CD1c-positive myeloid dendritic cell (primary cell): ENCODE results near the gene MPP3.
"Not testable (repeated sequence)": the region's sequence is repeated elsewhere in the genome, so short reads cannot be mapped to it uniquely, and the experiment has no call there.

Experiments used
- DNase-seq: peaks from one replicate; pipeline ENCODE4 v3.0.0-alpha.2; 2016; ENCODE audit errors: extremely low spot score

MPP3 gene, protein sequence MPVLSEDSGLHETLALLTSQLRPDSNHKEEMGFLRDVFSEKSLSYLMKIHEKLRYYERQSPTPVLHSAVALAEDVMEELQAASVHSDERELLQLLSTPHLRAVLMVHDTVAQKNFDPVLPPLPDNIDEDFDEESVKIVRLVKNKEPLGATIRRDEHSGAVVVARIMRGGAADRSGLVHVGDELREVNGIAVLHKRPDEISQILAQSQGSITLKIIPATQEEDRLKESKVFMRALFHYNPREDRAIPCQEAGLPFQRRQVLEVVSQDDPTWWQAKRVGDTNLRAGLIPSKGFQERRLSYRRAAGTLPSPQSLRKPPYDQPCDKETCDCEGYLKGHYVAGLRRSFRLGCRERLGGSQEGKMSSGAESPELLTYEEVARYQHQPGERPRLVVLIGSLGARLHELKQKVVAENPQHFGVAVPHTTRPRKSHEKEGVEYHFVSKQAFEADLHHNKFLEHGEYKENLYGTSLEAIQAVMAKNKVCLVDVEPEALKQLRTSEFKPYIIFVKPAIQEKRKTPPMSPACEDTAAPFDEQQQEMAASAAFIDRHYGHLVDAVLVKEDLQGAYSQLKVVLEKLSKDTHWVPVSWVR

DNA sequence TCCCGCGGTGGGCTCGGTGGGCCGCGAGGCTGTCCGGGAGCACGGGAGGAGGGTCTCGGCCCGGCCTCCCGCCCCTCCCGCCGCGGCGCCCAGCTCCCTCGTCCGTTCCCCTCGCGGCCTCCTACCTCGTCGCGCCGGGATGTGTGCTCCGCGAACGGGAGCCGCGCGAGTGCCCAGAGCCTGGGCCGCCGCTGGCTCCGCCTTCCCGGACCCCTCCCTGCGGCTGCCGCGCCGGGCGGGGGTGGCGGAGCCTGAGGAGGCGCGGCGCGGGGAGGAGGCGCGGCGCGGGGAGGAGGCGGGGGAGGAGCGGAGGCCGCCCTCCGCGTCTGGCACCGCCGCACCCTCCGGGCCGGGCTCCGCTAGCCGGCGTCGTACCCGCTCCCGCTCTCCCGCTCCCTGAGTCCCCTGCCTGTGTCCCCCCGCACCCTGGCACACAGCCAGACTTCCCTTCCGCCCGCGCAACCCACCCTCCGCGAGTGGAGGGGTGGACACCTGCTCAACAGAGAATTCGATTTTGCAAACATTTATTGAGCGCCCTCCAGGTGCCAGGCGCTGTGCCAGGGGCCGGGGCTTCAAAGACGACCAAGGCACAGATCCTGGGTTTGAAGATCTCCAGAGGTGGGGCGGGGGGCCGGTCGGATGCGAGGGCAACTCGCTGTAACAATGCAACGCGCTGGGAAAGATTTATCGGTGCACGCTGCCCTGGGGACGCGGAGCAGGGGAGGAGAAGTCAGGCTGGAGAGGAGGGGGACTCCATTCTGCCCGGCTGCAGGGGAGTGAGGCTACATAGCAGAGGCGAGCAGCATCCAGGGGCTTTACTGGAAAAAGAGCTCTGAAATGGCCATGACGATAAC, at the start of gene MPP3:
MPP3 (minus strand) TSS at position 171 of the 854 bp plus-strand sequence. CDS start 1,240 bp downstream, outside the sequence.
- peak; percentile 53 for DNase-seq

DNA sequence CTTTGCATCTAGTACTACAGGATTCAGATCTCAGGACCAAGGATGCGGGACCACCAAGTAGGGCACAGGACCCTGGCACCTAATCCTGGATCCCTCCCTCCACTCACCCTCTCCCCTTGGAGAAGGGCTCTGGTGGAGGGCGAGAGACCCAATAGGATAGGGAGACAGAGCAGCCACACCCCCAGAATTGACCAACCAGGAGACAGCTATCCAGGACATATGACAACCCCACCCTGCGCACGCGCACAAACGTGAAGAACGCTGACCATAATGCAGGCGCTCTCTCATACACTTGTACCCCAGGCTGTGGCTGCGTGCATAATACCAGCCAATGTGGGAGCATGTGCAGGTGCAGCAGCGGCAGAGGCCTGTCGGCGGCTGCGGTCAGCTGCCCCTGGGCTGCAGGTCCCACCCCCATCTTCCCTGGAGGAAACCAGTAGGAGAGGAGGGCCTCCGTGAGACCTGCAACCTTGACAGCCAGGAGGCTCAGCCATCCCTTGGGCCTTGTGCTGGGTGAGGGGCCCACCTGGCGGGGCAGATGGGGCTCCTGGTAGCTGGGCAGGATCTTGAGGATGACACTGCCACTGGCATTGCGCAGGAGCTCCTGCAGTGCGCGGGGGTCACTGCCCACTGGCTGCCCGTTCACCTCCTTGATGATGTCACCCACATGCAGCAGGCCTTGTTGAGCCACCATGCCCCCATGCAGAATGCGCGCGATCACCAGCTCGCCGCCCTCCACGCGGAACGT, 49.0 kb upstream of the MPP3 start:
- DNase-seq = no peak

DNA sequence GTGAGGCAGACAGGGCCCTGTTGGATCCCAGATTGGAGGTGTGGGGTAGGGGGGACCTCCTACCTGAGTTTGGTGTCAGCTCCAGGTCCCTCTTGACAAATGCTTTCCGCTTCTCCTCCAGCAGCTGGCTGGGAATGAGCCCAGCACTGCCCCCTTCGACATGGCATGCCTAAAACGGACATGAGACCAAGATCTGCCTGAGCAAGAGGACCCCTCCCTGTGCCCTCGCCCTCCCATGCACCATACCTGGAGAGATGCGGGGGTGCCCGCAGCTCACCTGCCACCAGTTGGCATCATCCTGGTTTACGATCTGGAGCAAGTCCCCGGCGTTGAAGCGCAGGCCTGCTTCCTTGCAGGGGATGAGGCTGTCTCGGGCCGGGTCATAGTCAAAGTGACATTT, 48.2 kb upstream of the MPP3 start:
- no peak for DNase-seq

DNA sequence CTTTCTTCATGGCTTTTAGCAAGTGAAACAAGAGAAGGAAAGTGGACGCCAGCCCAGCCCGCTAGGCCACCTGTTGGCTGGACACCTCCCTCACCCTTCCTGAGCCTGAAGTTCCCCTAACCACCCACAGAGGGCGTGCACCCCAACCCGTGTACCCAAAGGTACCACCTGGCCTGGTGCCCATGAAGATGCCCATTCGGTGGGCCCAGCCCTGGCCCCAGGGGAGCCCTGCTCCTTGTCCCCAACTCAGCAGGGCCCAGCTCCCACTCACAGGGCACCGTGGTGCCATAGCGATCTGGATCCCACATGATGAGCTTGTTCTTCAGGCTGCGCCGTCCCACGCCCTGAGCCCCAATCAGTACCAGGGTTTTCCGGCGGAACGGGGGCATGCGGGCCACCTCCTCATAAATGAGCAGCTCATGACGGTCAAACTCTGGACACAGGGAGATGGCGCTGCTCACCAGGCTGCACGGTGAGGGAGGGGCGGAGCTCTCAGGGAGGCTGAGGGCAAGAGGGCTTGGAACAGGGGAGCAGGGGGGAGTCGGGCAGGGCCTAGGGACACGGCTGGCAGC, 47.6 kb upstream of the MPP3 start:
- DNase-seq = peak; percentile 38

DNA sequence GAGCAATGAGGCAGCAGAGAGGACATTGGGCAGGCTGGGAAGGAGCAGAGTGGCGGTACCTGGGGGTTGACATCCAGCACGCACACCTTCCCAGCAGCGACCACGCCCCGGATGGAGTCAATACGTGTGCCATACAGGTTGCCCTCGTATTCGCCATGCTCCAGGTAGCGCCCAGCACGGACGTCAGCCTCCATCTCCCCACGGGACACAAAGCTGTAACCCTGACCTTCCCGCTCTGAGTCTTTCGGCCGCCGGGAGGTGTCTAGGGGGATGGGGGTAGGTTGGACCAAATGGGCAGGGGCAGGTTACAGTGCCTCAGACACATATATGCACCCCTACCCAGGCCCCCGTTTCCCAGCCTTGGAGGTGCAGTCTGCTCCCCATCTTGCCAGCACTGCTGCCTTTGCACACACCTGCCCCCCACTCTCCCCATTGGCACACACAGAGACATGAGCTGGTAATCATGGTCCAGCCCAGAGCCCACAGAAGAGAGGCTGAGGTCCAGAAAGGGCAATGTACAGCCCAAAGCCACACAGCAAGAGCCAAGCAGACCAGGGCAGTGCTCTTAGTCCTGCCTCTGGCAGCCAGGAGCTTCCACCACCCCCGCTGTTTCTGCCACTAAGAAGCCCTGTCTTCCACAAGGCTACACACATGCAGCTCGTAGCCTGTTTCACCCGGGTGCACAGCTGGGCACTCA, 46.9 kb upstream of the MPP3 start:
- DNase-seq = no peak

DNA sequence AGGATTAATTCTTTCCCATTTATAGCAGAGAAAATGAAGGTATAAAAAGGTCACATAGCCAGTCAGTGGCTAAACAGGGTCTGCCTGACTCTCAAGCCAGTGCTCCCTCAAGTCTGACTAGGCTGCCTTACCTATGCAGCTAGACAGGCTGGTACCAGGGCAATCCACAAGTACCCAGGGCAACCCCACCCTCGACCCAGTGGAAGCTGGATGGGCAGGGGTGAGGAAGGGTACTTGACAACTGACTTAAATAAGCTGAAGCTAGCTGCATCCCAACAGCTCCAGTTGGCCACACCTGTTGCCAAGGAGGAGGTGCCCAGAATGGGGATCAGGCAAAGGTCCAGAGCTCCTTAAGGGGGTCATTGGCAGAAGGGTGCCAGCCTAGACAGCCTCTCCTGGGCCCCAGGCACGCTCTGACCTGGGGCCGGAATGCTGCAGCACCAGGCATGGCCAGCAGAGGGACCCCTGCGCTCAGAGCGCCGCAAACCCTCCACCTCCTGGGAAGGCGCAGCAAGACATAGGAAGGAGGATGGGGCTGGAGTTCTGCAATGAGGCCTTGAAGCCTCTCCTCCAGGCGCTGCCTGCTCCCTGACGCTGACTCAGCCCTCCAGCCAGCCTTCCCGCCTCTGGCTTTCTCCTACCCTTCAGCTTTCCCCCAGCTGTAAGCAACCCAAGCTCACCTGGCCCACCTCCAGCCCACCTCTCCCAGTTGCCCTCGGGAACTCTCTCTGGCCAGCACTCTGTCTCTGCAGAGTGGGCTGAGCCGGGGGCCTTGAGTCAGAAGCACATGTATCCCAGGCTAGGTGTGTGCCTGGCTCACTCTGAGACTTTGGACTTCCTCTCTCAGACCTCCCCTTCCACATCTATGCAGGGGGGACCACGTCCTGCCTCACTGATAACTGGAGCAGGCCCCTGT, 45.6 kb upstream of the MPP3 start:
- DNase-seq = peak; percentile 74

DNA sequence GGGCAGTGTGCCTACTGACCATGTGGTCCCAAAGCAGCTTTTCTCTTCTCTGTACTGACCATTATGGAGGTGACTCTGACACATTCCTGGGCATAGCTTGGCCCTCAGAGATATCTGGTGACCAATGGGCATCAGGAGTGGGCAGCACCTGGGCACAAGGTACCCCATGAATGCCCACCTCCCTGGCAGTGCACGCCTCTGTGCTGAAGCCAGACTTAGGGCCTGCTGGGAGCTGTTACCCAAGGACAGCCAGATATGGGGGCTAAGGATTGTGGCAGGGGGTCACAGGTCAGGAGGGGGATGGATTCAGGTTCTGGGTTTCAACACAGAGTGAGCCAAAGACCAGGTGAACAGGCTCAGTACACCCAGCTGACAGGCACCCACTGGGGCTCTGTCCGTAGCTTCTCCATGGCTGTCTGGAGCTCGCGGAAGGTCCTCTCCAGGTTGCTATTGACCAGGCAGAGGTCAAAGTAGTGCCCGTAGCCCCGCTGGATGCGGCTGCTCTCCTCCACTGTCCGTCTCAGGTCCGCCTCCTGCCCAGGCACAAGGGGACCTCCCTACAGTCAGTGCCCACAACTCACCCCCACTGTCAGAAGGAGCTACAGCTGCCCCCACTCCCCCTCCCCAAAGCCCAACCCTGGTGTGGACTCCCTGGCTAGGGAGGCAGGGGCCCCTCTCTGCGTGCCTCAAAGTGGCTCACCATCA, 44.7 kb upstream of the MPP3 start:
- DNase-seq = no peak

DNA sequence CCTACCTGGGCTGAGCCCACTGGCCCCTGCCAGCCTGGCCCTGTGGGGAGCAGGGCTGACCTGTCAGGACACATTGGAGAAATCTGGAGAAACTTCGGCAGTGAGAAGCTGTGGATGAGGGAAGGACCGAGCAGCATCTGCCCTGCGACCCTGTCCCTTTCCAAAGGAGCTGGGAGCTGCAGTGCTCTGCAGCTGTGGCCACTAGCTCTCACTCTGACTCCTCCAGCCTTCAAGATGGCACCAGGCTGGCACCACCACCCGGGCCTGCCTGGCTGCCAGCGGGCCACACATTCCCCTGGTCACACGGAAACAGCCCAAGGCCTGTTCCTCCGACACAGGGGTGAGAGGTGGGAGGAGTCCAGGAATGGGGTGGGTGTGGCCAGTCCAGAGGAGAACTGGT, 44.1 kb upstream of the MPP3 start:
- no peak for DNase-seq

DNA sequence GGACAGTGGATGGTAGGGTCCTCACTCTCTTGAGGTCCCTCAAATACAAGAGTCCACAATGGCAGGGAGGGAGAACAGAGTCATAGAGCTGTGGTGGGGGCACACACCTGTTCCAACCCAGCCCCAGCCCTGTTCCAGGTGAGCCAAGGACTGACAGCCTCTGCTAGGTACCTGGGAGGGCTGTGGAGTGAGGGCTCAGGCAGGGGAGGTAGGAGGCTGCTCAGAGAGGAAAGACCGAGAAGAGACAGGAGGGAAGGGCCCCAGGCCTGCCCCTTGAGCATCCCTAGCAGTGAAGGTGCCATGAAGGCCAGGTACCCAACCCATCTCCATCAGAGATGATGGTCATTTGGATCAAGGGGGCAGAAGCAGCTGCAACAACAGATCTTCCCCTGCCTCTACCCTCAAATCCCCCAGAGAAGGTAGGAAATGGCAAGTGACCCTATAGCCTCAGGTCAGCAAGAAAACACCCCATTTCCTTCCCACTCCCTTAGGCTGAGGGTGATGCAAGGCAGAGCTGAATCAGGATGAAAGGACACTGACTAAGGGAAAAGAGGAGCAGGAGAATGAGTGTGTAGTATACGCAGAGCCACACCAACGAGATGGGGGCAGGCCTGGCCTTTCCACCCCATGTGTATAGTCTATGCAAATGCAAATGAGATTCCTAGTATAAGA, 42.7 kb upstream of the MPP3 start:
- no peak for DNase-seq

DNA sequence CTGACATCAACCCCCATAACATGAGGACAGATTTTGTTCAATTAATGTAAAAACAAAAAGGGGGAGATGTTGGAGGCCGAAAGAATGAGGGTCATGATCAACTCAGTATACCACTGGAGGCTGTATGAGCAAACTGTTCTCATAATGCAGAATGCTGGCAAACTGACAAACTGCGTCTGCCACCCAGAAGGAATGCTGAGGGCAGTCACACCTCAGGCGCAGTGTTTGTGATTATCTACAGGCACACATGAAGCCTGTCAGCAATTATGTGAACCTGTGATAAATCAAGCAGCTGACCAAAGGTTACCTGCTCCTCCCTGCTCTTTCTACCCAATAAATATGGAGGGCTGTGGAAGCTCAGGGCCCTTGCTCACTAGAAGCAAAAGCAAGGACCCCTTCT, 41.3 kb upstream of the MPP3 start:
- no peak for DNase-seq

DNA sequence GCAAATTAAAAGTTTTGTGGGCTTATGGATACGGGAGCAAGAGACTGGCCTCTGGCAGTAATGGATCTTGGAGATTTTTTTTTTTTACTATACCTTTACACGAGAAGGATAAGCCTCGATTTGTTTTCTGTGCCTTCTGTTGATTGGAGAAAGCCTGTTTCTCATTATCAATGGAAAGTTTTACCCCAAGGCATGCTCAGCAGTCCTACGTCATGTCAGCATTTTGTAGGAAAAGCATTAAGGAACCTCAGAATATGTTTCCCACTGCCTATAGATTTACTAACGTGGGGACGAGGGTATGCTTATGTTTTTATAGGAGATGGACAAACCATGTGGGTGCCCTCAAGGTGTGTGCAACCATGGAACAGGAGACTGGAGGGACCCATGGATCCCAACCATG, 40.9 kb upstream of the MPP3 start:
- no peak for DNase-seq

DNA sequence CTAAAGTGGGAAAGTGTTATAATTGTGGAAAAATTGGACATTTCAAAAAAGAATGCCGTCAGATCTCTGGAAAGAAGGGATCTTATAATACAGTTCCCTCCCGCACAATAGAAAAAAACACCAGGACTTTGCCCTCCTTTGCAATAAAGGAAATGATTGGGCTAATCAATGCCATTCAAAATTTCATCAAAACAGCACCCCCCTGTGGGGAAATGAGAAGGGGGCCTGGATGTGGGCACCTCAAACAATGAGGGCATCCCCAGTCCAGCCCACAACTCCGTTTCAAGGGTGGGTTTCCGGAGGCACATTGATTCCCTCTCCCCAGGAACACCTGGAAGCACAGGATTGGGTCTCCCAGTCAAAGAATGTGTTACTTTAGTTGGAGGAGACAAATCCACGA, 40.1 kb upstream of the MPP3 start:
- no peak for DNase-seq

DNA sequence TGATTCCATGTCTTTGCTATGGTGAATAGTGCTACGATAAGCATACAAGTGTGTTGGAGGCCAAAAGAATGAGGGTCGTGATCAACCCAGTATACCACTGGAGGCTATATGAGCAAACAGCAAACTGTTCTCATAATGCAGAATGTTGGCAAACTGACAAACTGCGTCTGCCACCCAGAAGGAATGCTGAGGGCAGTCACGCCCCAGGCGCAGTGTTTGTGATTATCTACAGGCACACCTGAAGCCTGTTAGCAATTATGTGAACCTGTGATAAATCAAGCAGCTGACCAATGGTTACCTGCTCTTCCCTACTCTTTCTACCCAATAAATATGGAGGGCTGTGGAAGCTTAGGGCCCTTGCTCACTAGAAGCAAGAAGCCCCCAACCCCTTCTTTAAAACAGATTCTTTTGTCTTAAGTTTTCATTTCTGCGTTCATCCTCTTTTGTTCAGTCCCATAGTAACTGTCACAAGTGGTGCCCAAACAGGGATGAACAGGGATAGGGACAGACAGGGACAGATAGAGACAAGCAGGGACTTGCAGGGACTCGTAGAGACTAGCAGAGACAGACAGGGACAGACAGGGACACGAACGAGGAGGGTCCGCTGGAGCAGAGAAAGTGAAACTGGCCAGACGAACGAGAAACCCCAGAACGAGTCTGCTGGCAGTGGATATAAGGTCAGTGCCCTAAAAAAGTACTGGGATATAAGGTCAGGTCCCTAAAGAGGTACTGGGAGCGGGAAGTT, 39.2 kb upstream of the MPP3 start:
- DNase-seq = no peak

DNA sequence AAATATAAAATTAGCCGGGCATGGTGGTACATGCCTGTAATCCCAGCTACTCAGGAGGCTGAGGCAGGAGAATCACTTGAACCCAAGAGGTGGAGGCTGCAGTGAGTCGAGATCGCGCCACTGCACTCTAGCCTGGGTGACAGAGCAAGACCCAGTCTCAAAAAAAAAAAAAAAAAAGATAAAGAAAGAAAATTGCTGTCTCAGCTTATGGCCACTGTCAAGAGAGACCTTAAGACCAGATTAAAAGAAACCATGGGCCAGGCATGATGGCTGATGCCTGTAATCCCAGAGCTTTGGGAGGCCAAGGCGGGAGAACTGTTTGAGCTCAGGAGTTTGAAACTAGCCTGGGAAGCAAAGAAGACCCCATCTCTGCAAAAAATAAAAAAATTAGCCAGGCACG, 36.1 kb upstream of the MPP3 start:
- not testable (repeated sequence) for DNase-seq

DNA sequence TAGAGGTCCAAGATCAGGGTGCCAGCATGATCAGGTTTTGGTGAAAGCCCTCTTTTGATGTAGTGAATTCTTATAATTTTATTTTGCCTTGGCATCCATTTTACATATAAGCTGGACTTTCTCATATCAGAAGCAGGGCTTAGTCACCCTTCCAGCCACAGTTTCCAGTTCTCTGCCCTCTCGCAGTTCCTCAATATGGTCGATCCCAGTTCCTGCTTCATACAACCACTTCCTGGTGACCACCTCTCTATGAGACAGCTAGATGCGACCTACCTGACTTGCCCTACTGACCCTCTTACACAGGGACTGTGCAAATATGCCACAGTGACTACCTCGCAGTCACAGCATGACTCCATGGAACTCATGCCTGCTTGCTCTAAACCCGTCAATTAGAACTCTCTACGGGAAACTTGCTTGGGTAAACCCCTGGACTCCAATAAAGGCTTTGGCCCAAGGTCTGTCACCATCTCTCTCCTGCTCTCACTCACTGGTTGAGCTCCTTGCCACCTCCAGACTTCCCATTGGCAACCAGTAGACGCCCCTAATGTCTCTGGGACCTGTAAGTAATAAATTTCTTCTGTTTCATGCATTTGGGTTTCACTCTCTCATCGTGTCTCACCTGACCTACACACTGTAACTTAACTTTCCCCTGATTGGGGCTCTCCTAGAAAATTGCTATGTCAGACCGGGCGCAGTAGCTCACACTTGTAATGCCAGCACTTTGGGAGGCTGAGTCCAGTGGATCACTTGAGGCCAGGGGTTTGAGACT, 35.5 kb upstream of the MPP3 start:
- peak; percentile 82 for DNase-seq

DNA sequence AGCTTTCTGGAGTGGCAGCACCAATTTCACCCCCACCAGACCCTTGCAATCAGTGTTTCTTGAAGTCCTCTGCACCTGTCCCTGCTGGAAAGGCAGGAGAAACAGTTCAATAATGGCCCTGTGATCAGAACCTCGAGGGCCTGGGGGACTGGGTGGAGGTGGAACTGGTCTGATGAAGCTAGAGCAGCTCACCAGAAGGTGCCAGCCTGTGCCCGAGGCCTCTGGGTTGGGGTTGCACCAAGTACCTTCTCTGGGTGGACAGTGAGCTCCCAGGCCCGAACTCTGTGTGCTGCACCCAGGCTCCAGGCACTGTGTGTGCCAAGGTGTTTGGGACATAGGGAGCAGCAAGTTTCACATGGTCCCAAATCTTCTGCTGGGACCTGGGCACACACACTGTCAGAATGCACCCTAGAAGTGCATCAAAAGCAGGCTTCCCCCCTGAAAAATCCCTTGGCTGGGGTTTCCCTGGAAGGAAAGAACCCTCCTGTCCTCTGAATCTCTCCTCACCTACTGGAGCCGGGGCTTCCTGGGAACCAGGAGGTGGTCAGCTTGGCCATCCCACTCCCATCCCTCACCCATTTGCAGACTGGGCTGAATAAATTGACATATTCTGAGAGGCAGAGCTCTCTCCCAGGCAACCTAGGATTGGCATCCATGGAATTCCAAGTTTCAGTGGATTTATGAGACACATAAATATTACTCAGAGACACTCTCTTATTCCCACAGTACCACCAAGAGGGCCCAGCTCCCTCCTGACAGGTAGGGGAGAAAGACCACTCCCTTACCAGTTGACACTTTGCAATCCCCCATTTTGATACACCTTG, 31.4 kb upstream of the MPP3 start:
- no peak for DNase-seq
